ENCODE results near the gene TSC22D4.
"Not testable (repeated sequence)": the region's sequence is repeated elsewhere in the genome, so short reads cannot be mapped to it uniquely, and the experiment has no call there.

Gene TSC22D4

GRCh38 chr7:100478958-100479660 lies at the start of gene TSC22D4:
TSS of gene TSC22D4 (minus strand) at chr7:100479214. CDS start at chr7:100478038, 1,176 bp downstream.
- DNase-seq (ENCODE audit: low read depth in 2 of 2), result peak; percentile 83 to 85

DNA sequence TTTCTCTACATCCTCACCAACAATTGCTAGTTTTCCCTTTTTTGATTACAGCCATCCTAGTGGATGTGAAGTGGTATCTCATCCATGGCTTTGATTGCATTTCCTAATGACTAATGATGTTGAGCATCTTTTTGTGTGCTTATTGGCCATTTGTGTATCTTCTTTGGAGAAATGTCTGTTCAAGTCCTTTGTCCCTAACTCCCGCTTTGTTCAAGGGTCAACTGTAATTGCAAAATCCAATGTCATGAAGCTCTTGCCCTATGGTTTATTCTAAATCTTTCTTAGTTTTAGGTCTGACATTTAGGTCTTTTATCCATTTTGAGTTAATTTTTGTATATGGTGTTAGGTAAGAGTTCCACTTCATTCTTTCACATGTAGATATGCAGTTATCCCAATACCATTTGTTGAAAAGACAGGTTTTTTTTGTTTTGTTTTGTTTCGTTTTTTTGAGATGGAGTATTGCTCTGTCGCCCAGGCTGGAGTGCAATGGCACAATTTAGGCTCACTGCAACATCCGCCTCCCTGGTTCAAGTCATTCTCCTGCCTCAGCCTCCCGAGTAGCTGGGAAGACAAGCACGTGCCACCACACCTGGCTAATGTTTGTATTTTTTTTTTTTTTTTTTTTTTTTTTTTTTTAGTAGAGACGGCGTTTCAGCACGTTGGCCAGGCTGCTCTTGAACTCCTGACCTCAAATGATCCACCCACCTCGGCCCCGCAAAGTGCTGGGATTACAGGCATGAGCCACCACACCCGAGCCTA lies 49.3 kb upstream of the TSC22D4 start:
- not testable (repeated sequence) for DNase-seq (ENCODE audit: low read depth in 2 of 2)

DNA sequence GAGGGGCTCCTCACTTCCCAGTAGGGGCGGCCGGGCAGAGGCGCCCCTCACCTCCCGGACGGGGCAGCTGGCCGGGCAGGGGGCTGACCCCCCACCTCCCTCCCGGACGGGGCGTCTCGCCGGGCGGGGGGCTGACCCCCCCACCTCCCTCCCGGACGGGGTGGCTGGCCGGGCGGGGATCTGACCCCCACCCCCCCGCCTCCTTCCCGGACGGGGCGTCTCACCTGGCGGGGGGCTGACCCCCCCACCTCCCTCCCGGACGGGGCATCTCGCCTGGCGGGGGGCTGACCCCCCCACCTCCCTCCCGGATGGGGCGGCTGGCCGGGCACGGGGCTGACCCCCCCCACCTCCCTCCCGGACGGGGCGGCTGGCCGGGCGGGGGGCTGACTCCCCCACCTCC lies 44.2 kb upstream of the TSC22D4 start:
- not testable (repeated sequence) for DNase-seq (ENCODE audit: low read depth in 2 of 2)

GRCh38 chr7:100521909-100522593 lies 43.0 kb upstream of the TSC22D4 start:
- DNase-seq (ENCODE audit: low read depth in 2 of 2), result not testable (repeated sequence)

- DNase-seq (ENCODE audit: low read depth in 2 of 2), result no peak
Measured at GRCh38 chr7:100521076-100521475, 42.1 kb upstream of the TSC22D4 start.

DNA sequence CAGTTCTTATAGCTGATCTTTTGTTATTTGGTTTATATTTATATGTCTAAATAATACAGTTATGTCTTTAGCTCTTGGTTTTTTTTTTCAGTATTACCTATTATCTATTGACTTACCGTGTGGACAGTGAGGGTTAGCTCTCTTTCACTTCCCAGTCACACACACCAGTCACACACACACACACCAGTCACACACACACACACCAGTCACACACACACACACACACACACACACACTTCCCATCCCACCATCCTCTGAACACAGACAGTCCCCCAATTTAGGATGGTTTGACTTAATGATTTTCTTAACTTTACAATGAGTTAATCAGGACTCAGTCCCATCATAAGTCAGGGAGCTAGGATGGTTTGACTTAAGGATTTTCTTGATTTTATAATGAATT lies 41.1 kb upstream of the TSC22D4 start:
- no peak for DNase-seq (ENCODE audit: low read depth in 2 of 2)

GRCh38 chr7:100519580-100519979 lies 40.6 kb upstream of the TSC22D4 start:
- no peak for DNase-seq (ENCODE audit: low read depth in 2 of 2)

GRCh38 chr7:100517305-100517704 lies 38.3 kb upstream of the TSC22D4 start:
- DNase-seq (ENCODE audit: low read depth in 2 of 2), result no peak

DNA sequence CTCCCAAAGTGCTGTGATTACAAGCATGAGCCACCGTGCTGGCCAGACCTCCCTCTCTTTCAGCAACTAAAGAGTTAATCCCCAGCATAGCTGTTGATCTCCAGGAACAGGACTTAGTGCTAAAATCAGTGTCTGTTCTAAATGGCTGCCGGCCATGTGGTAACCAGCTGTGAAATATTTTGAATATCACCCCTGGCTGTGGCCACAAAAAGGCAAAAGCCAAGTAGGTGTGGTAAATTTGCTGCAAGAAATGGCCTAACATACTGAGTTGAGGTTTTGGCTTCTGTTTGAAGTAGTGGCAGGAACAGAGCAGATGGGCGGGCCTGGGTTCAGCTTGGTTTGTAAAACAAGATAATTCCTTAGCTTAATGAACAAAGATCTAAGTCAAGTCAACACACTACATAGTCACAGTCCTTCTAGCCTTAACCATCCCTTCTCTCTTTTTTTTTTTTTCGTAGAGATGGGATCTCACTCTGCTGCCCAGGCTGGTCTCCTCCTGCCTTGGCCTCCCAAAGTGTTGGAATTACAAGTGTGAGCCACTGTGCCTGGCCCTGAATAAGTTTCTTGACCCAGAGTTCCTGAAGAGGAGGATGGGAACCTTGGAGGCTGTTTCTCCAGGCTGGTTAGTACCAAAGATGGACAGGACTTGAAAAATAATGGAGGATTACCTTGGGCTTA lies 37.3 kb upstream of the TSC22D4 start:
- peak; percentile 8 to 11 for DNase-seq (ENCODE audit: low read depth in 2 of 2)

GRCh38 chr7:100515072-100515532 lies 36.1 kb upstream of the TSC22D4 start:
- no peak for DNase-seq (ENCODE audit: low read depth in 2 of 2)

- no peak for DNase-seq (ENCODE audit: low read depth in 2 of 2)
Measured at GRCh38 chr7:100513212-100513810, 34.3 kb upstream of the TSC22D4 start.

DNA sequence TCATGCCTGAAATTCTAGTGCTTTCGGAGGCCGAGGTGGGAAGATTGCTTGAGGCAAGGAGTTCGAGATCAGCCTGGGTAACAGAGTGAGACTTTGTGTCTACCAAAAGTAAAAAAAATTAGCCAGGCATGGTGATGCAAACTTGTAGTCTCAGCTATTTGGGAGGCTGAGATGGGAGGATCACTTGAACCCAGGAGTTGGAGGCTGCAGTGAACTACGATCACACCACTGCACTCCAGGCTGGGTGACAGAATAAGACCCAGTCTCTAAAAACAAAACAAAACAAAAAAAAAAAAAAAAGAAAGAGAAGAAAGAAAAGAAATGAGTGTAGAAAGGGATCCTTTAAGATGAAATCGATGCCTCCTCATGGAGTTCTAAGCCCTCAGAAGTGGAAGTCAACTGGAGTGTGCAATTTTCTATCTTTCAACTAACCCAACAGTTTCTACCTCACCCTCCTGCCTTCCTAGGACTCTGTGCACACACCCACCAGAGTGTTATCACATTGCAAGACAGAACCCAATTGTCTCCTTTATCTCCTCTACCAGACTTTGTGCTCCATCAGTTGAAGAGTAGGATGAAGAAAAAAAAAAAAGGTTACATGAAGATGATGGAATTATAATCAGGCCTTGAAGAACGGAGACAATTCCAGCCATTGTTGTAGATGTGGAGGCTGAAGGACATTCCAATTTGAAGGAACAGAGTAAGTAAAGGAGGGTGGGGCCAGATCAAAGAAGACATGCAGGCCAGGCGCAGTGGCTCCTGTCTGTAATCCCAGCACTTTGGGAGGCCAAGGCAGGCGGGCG lies 31.6 kb upstream of the TSC22D4 start:
- no peak for DNase-seq (ENCODE audit: low read depth in 2 of 2)

DNA sequence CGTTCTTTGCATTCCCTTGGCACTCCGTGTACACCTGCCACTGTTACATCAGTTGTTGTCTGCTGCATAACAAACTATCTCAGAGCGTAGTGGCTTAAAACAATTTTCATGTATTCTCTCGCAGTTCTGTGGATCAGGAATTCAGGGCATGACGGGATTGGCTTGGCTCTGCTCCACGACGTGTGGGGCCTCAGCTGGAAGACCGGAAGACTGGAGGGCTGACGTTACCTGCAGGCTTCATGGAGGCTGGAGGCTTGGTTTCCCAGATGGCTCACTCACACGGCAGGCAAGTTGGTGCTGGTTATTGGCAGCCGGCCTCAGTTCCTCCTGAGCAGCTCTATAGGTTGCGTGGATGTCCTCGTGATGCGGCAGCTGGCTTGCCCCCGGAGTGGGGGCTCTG lies 30.2 kb upstream of the TSC22D4 start:
- DNase-seq (ENCODE audit: low read depth in 2 of 2), result no peak

GRCh38 chr7:100506356-100506923 lies 27.4 kb upstream of the TSC22D4 start:
- no peak for DNase-seq (ENCODE audit: low read depth in 2 of 2)

GRCh38 chr7:100504887-100505611 lies 26.0 kb upstream of the TSC22D4 start:
- no peak for DNase-seq (ENCODE audit: low read depth in 2 of 2)

- DNase-seq (ENCODE audit: low read depth in 2 of 2), result not testable (repeated sequence)
Measured at GRCh38 chr7:100504031-100504430, 25.0 kb upstream of the TSC22D4 start.

DNA sequence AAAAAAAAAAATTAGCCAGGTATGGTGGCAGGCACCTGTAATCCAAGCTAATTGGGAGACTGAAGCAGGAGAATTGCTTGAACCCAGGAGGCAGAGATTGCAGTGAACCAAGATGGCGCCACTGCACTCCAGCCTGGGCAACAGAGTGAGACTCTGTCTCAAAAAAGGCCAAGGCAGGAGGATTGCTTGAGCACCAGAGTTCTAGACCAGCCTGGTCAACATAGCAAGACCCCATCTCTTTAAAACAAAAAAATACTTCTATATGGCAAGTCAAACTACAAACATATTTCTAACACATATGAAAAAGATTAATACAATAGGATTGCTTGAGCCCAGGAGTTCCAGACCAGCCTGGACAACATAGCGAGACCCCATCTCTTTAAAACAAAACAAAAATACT lies 21.7 kb upstream of the TSC22D4 start:
- not testable (repeated sequence) for DNase-seq (ENCODE audit: low read depth in 2 of 2)

- no peak for DNase-seq (ENCODE audit: low read depth in 2 of 2)
Measured at GRCh38 chr7:100496509-100496908, 17.5 kb upstream of the TSC22D4 start.

GRCh38 chr7:100493476-100494264 lies 14.7 kb upstream of the TSC22D4 start:
- DNase-seq (ENCODE audit: low read depth in 2 of 2), result peak in 1 of 2 donors; percentile 42
